IMR-90 (cell line): ENCODE results near the gene SEPTIN10. TPM values are rescaled to one million over a fixed set of nuclear protein-coding genes. Genes with fewer than 3 reads are reported as not detected.
A peak's percentile ranks its signal among the peaks of the same experiment; 100 is the strongest.

Source experiments
- ATAC-seq: fragments of 200-7000 bp; cut with Tn5 transposase; 2 replicates; pipeline ENCODE4 v1.9.1; 2020; ENCODE audit warnings: low read depth, mild to moderate bottlenecking, moderate library complexity
- BruUV-seq: library from RNA; stranded (reverse); fragments of 400-500 nt; replicated peaks from 2 replicates; lab custom pipeline; 2021; lab: Mats Ljungman, UMichigan
- CTCF ChIA-PET: fragments of 300-600 bp; formaldehyde crosslinking; extraction: SDS; loops from one replicate; lab custom pipeline; 2021; ENCODE audit warnings: antibody characterized with exemption; lab: Yijun Ruan, JAX
- POLR2A ChIA-PET: fragments of 300-600 bp; sonication (Branson Sonifier 250); formaldehyde crosslinking; loops from one replicate; lab custom pipeline; 2022; ENCODE audit warnings: antibody characterized with exemption; ENCODE audit not compliant: unreplicated experiment; lab: Charles Lee
- DNase-seq: peaks from one replicate; pipeline ENCODE4 v3.0.0; 2013
- H2AFZ ChIP-seq: replicated peaks from 2 replicates; pipeline ENCODE3; 2013; ENCODE audit warnings: low read length, mild to moderate bottlenecking; ENCODE audit not compliant: poor library complexity
- H2AK5ac ChIP-seq: 2 replicates; pipeline ENCODE4 v1.6.1; 2013; ENCODE audit warnings: low read depth, low read length, inconsistent platforms
- H2AK9ac ChIP-seq: replicated peaks from 2 replicates; pipeline ENCODE3; 2013; ENCODE audit warnings: mild to moderate bottlenecking, low read depth, low read length, moderate library complexity; ENCODE audit not compliant: poor library complexity
- H2BK120ac ChIP-seq: 2 replicates; pipeline ENCODE4 v1.6.1; 2013; ENCODE audit warnings: low read depth, low read length, inconsistent platforms
- H2BK15ac ChIP-seq: 3 replicates; pipeline ENCODE4 v1.6.1; 2013; ENCODE audit warnings: low read depth, low read length, inconsistent platforms
- H2BK20ac ChIP-seq: 2 replicates; pipeline ENCODE4 v1.6.1; 2013; ENCODE audit warnings: low read depth, mild to moderate bottlenecking, inconsistent platforms, low read length, moderate library complexity
- H2BK5ac ChIP-seq: 2 replicates; pipeline ENCODE4 v1.6.1; 2013; ENCODE audit warnings: mild to moderate bottlenecking, low read depth, low read length, inconsistent platforms; ENCODE audit not compliant: poor library complexity, severe bottlenecking
- H3K14ac ChIP-seq: replicated peaks from 2 replicates; pipeline ENCODE4 v1.6.1; 2013; ENCODE audit warnings: low read depth, low read length, inconsistent platforms
- H3K18ac ChIP-seq: 2 replicates; pipeline ENCODE4 v1.6.1; 2013; ENCODE audit warnings: low read depth, low read length, control low read depth
- H3K23ac ChIP-seq: 2 replicates; pipeline ENCODE4 v1.6.1; 2013; ENCODE audit warnings: low read depth, low read length, inconsistent platforms
- H3K27ac ChIP-seq: 2 replicates; pipeline ENCODE4 v1.5.1; 2013; ENCODE audit warnings: mild to moderate bottlenecking, control low read depth, low read length; ENCODE audit not compliant: insufficient read depth
- H3K27me3 ChIP-seq: 2 replicates; pipeline ENCODE4 v1.6.1; 2013; ENCODE audit warnings: low read length; ENCODE audit not compliant: control insufficient read depth, insufficient read depth
- H3K36me3 ChIP-seq: 2 replicates; pipeline ENCODE4 v1.6.1; 2013; ENCODE audit warnings: low read length, mixed read lengths; ENCODE audit not compliant: control insufficient read depth, insufficient read depth
- H3K4ac ChIP-seq: 2 replicates; pipeline ENCODE4 v1.6.1; 2013; ENCODE audit warnings: low read depth, low read length, inconsistent platforms
- H3K4me1 ChIP-seq: 2 replicates; pipeline ENCODE4 v1.6.1; 2013; ENCODE audit warnings: low read length, mixed read lengths; ENCODE audit not compliant: control insufficient read depth, insufficient read depth
- H3K4me2 ChIP-seq: 2 replicates; pipeline ENCODE4 v1.6.1; 2013; ENCODE audit warnings: low read depth, mild to moderate bottlenecking, control low read depth, low read length, moderate library complexity
- H3K4me3 ChIP-seq: 2 replicates; pipeline ENCODE4 v1.5.1; 2013; ENCODE audit warnings: low read depth, mild to moderate bottlenecking, control low read depth, low read length, moderate library complexity; ENCODE audit not compliant: insufficient read depth
- H3K56ac ChIP-seq: 2 replicates; pipeline ENCODE4 v1.6.1; 2013; ENCODE audit warnings: low read length, inconsistent platforms; ENCODE audit not compliant: insufficient read depth; ENCODE audit errors: extremely low read depth
- H3K79me1 ChIP-seq, 2 experiments: 2 replicates each; pipeline ENCODE4 v1.6.1; 2013; ENCODE audit warnings: low read length in 2 of 2, inconsistent platforms in 1 of 2, low read depth in 1 of 2
- H3K9ac ChIP-seq: 2 replicates; pipeline ENCODE4 v1.6.1; 2013; ENCODE audit warnings: low read depth, low read length, control low read depth
- H3K9me1 ChIP-seq: 2 replicates; pipeline ENCODE4 v1.6.1; 2013; ENCODE audit warnings: low read length, inconsistent platforms; ENCODE audit not compliant: insufficient read depth
- H3K9me3 ChIP-seq: 2 replicates; pipeline ENCODE4 v1.6.1; 2013; ENCODE audit warnings: low read length; ENCODE audit not compliant: control insufficient read depth, insufficient read depth
- H4K20me1 ChIP-seq: 2 replicates; pipeline ENCODE4 v1.6.1; 2013; ENCODE audit warnings: low read length, inconsistent platforms; ENCODE audit not compliant: insufficient read depth
- H4K5ac ChIP-seq: 2 replicates; pipeline ENCODE4 v1.6.1; 2013; ENCODE audit warnings: mild to moderate bottlenecking, low read depth, low read length, control low read depth
- H4K8ac ChIP-seq, 2 experiments: 2 replicates each; pipeline ENCODE4 v1.6.1; 2013; ENCODE audit warnings: low read depth in 2 of 2, low read length in 2 of 2, control low read depth in 1 of 2, inconsistent platforms in 1 of 2
- H4K91ac ChIP-seq: 2 replicates; pipeline ENCODE4 v1.6.1; 2013; ENCODE audit warnings: low read depth, low read length, inconsistent platforms; ENCODE audit not compliant: insufficient read depth
- BHLHE40 ChIP-seq: fragments of 150-350 bp; IDR thresholded peaks from 2 replicates; pipeline ENCODE4 v1.6.1; 2016; ENCODE audit warnings: mild to moderate bottlenecking, low read depth, low read length
- CEBPB ChIP-seq: IDR thresholded peaks from 2 replicates; pipeline ENCODE4 v1.6.1; 2012; ENCODE audit warnings: low read depth, low read length, improper control_type of control experiment
- CHD1 ChIP-seq: IDR thresholded peaks from 2 replicates; pipeline ENCODE4 v1.6.1; 2012; ENCODE audit warnings: low read depth, low read length, improper control_type of control experiment
- CTCF ChIP-seq: conservative IDR thresholded peaks from 2 replicates; pipeline ENCODE4 v1.5.1; 2012; ENCODE audit warnings: mild to moderate bottlenecking, low read depth, low read length, improper control_type of control experiment
- ELK1 ChIP-seq: fragments of 150-350 bp; IDR thresholded peaks from 2 replicates; pipeline ENCODE4 v1.6.1; 2016; ENCODE audit warnings: low read depth, mild to moderate bottlenecking, low read length, moderate library complexity, borderline replicate concordance
- FOS ChIP-seq: fragments of 150-350 bp; IDR thresholded peaks from 2 replicates; pipeline ENCODE4 v1.6.1; 2016; ENCODE audit warnings: low read depth, low read length
- MAFK ChIP-seq: IDR thresholded peaks from 2 replicates; pipeline ENCODE4 v1.6.1; 2012; ENCODE audit warnings: low read depth, low read length, improper control_type of control experiment
- MAZ ChIP-seq: IDR thresholded peaks from 2 replicates; pipeline ENCODE4 v1.6.1; 2012; ENCODE audit warnings: low read depth, mild to moderate bottlenecking, low read length, improper control_type of control experiment, moderate library complexity, borderline replicate concordance
- MXI1 ChIP-seq: IDR thresholded peaks from 2 replicates; pipeline ENCODE4 v1.6.1; 2012; ENCODE audit warnings: low read depth, mild to moderate bottlenecking, low read length, moderate library complexity, borderline replicate concordance
- NFE2L2 ChIP-seq: fragments of 150-350 bp; IDR thresholded peaks from 2 replicates; pipeline ENCODE4 v1.6.1; 2016; ENCODE audit warnings: low read depth, mild to moderate bottlenecking, low read length
- POLR2A ChIP-seq: IDR thresholded peaks from 2 replicates; pipeline ENCODE4 v1.6.1; 2012; ENCODE audit warnings: mild to moderate bottlenecking, low read depth, low read length
- RAD21 ChIP-seq: IDR thresholded peaks from 2 replicates; pipeline ENCODE4 v1.6.1; 2012; ENCODE audit warnings: low read length, improper control_type of control experiment
- RCOR1 ChIP-seq: IDR thresholded peaks from 2 replicates; pipeline ENCODE4 v1.6.1; 2012; ENCODE audit warnings: mild to moderate bottlenecking, low read length, improper control_type of control experiment; ENCODE audit not compliant: insufficient replicate concordance
- RFX5 ChIP-seq: IDR thresholded peaks from 2 replicates; pipeline ENCODE4 v1.8.0; 2012; ENCODE audit warnings: low read depth, mild to moderate bottlenecking, low read length, moderate library complexity
- SMC3 ChIP-seq: fragments of 150-350 bp; IDR thresholded peaks from 2 replicates; pipeline ENCODE4 v1.6.1; 2016; ENCODE audit warnings: low read depth, mild to moderate bottlenecking, antibody characterized with exemption, low read length, moderate library complexity
- USF2 ChIP-seq: fragments of 150-350 bp; IDR thresholded peaks from 2 replicates; pipeline ENCODE4 v1.6.1; 2017; ENCODE audit warnings: mild to moderate bottlenecking, antibody characterized with exemption, low read length, low read depth
- WGBS, 2 experiments: methylation state at CpG; one replicate each; pipeline versions ENCODE4 v1.1.5 to v1.1.7; 2013; ENCODE audit warnings: missing lambda C conversion rate in 2 of 2; ENCODE audit not compliant: insufficient read length in 1 of 2; ENCODE audit errors: extremely low coverage in 2 of 2; 5-methylcytosine and 5-hydroxymethylcytosine counted together
- dilution Hi-C: fragments of 300-500 bp; cut with HindIII; formaldehyde crosslinking; loops from one replicate; pipeline ENCODE4 v1.14.3; 2018; ENCODE audit warnings: low sequenced_read_pairs; ENCODE audit not compliant: unreplicated experiment
- in situ Hi-C: fragments of 300-500 bp; cut with MboI; formaldehyde crosslinking; loops from 3 replicates; pipeline ENCODE4 v1.14.3; 2019; ENCODE audit warnings: low sequenced_read_pairs, inconsistent platforms, mixed read lengths
- intact Hi-C: fragments of 100-400 bp; cut with micrococcal nuclease; formaldehyde crosslinking; loops from 2 replicates; pipeline ENCODE4 v1.10.0; 2022
- polyA plus RNA-seq, 3 experiments: library from polyadenylated mRNA; depleted of rRNA; stranded (reverse); fragments of >200 nt; gene quantifications; 2 replicates each; pipeline ENCODE4 v1.2.3, GENCODE V29; 2012; ENCODE audit warnings: low replicate concordance in 1 of 3
- total RNA-seq: library from RNA; depleted of rRNA; stranded (reverse); fragments of >200 nt; gene quantifications from 2 replicates; pipeline ENCODE4 v1.2.3, GENCODE V29; 2012

SEPTIN10 gene
- total and polyA plus RNA-seq, 2 of the 4 experiments (the other 2 are of a cell fraction), result 55.4 to 82.6 TPM

- H3K27ac ChIP-seq, result no peak overlapping the region
- H4K5ac ChIP-seq, result no peak overlapping the region
- CTCF ChIA-PET, result no interaction called here
- 74% methylated on average over 3 of the region's 6 CpGs; no CpG with 5 or more reads in 1 of the 2 experiments for WGBS, 2 experiments
- no TSS peak for BruUV-seq
- no peak overlapping the region for H2AFZ ChIP-seq
- POLR2A ChIA-PET, result no interaction called here
- H2BK120ac ChIP-seq, result no peak overlapping the region
- intact Hi-C loops, result no loop called here
- H3K4me2 ChIP-seq, result no peak overlapping the region
- TF ChIP-seq ELK1 (no peak), MXI1 (no peak), POLR2A (no peak), MAFK (no peak), SMC3 (no peak), RCOR1 (no peak), RFX5 (no peak), CEBPB (no peak), NFE2L2 (no peak), CTCF (no peak), RAD21 (no peak), BHLHE40 (no peak), FOS (no peak), MAZ (no peak), CHD1 (no peak), USF2 (no peak)
- H2BK5ac ChIP-seq, result no peak overlapping the region
- 0 out of 2 replicates have a peak overlapping the region, but pooled peaks have one; percentile 3 for H3K56ac ChIP-seq
- H3K27me3 ChIP-seq, result no peaks in the 10 kb centered on the region
- no peak overlapping the region for H2BK20ac ChIP-seq
- H3K79me1 ChIP-seq, result peaks cover 21 to 65% of the 10 kb centered on the region in 2 experiments
- no peak overlapping the region for H3K4ac ChIP-seq
- in situ Hi-C loops, result no loop called here
- no peak overlapping the region for H2AK9ac ChIP-seq
- no peak overlapping the region for H3K4me3 ChIP-seq
- peaks cover 11% of the 10 kb centered on the region for H3K4me1 ChIP-seq
- DNase-seq (no peak), ATAC-seq (no peak)
- H3K9me1 ChIP-seq, result peaks cover 27% of the 10 kb centered on the region
- H4K20me1 ChIP-seq, result peaks cover 28% of the 10 kb centered on the region
- no peak overlapping the region for H3K18ac ChIP-seq
- no peak overlapping the region for H3K14ac ChIP-seq
- dilution Hi-C loops, result no loop called here
- no peaks in the 10 kb centered on the region for H3K36me3 ChIP-seq
- H4K8ac ChIP-seq, result no peak overlapping the region
- H4K91ac ChIP-seq, result no peak overlapping the region
- no peaks in the 10 kb centered on the region for H3K9me3 ChIP-seq
- no peak overlapping the region for H2AK5ac ChIP-seq
- no peak overlapping the region for H2BK15ac ChIP-seq
- H3K9ac ChIP-seq, result no peak overlapping the region
- 0 out of 2 replicates have a peak overlapping the region, but pooled peaks have one; percentile 8 for H3K23ac ChIP-seq
These were observed 12.0 kb downstream of the SEPTIN10 start for GRCh38 chr2:109601783-109602182.
